ENCODE data around the gene IFT88. TPM values are rescaled to one million over a fixed set of nuclear protein-coding genes. Genes with fewer than 3 reads are reported as not detected.

The IFT88 gene
- total and polyA plus RNA-seq, 2 of the 4 experiments (the other 2 are of a cell fraction) = 5.5 to 8.6 TPM

GRCh38 chr13:20706661-20707060 is 139.7 kb downstream of the IFT88 start:
- CTCF ChIA-PET = no interaction called here
- TF ChIP-seq FOS (IDR thresholded peaks at IDR 0.05; ENCODE audit: low read depth, low read length) (no peak), SMC3 (IDR thresholded peaks at IDR 0.05; ENCODE audit: low read depth, low read length) (no peak), POLR2A (IDR thresholded peaks at IDR 0.05; ENCODE audit: low read depth, low read length) (no peak), NFE2L2 (IDR thresholded peaks at IDR 0.05; ENCODE audit: low read depth, low read length) (no peak), USF2 (IDR thresholded peaks at IDR 0.05; ENCODE audit: low read depth, low read length) (no peak), RAD21 (IDR thresholded peaks at IDR 0.05; ENCODE audit: low read length) (no peak), ELK1 (IDR thresholded peaks at IDR 0.05; ENCODE audit: borderline replicate concordance, low read depth, low read length) (no peak), MAFK (IDR thresholded peaks at IDR 0.05; ENCODE audit: low read depth, low read length) (no peak), RFX5 (IDR thresholded peaks at IDR 0.05; ENCODE audit: low read depth, low read length) (no peak), CTCF (conservative IDR thresholded peaks at IDR 0.05; ENCODE audit: low read depth, low read length) (no peak), MAZ (IDR thresholded peaks at IDR 0.05; ENCODE audit: borderline replicate concordance, low read depth, low read length) (no peak), MXI1 (IDR thresholded peaks at IDR 0.05; ENCODE audit: borderline replicate concordance, low read depth, low read length) (no peak)
- H3K18ac ChIP-seq (ENCODE audit: low read depth, low read length) = no peak overlapping the region
- POLR2A ChIA-PET (ENCODE audit: unreplicated experiment) = no interaction called here
- H3K56ac ChIP-seq (ENCODE audit: extremely low read depth, insufficient read depth, low read length) = no peak overlapping the region
- H4K5ac ChIP-seq (ENCODE audit: low read depth, low read length) = no peak overlapping the region
- 58% methylated on average over 2 of the region's 5 CpGs; no CpG with 5 or more reads in 1 of the 2 experiments for WGBS, 2 experiments (ENCODE audit: extremely low coverage in 2 of 2, insufficient read length in 1 of 2)
- H4K8ac ChIP-seq (ENCODE audit: low read depth in 2 of 2, low read length in 2 of 2) = no peak overlapping the region
- H3K23ac ChIP-seq (ENCODE audit: low read depth, low read length) = no peak overlapping the region
- no peaks in the 10 kb centered on the region for H3K9me3 ChIP-seq (ENCODE audit: control insufficient read depth, insufficient read depth, low read length)
- H2BK15ac ChIP-seq (ENCODE audit: low read depth, low read length) = no peak overlapping the region
- H3K9me1 ChIP-seq (ENCODE audit: insufficient read depth, low read length) = 0 out of 2 replicates have a peak, but pooled peaks cover 4% of the 10 kb centered on the region
- no peak for ATAC-seq (ENCODE audit: low read depth)
- 0 out of 4 replicates have a peak, but pooled peaks cover 0 to 5% of the 10 kb centered on the region in 2 experiments for H3K79me1 ChIP-seq (ENCODE audit: low read depth in 1 of 2, low read length in 2 of 2)
- no peaks in the 10 kb centered on the region for H3K36me3 ChIP-seq (ENCODE audit: control insufficient read depth, insufficient read depth, low read length)
- no peak overlapping the region for H2AFZ ChIP-seq (replicated peaks; ENCODE audit: low read length, poor library complexity)
- H3K14ac ChIP-seq (replicated peaks; ENCODE audit: low read depth, low read length) = no peak overlapping the region
- no peak overlapping the region for H3K27ac ChIP-seq (ENCODE audit: insufficient read depth, low read length)
- peaks cover 2% of the 10 kb centered on the region for H3K27me3 ChIP-seq (ENCODE audit: control insufficient read depth, insufficient read depth, low read length)
- no peak overlapping the region for H3K9ac ChIP-seq (ENCODE audit: low read depth, low read length)
- no TSS peak for BruUV-seq (replicated peaks)
- no peak overlapping the region for H2AK9ac ChIP-seq (replicated peaks; ENCODE audit: low read depth, low read length, poor library complexity)
- H2BK20ac ChIP-seq (ENCODE audit: low read depth, low read length) = no peak overlapping the region
- H2AK5ac ChIP-seq (ENCODE audit: low read depth, low read length) = no peak overlapping the region; the same call in 1 of the 2 replicates
- no peak overlapping the region for H3K4ac ChIP-seq (ENCODE audit: low read depth, low read length)
- no peak overlapping the region for H2BK5ac ChIP-seq (ENCODE audit: low read depth, low read length, poor library complexity, severe bottlenecking)
- no peak for DNase-seq
- intact Hi-C loops (cut with micrococcal nuclease) = no loop called here
- H3K4me2 ChIP-seq (ENCODE audit: low read depth, low read length) = no peak overlapping the region
- no peaks in the 10 kb centered on the region for H4K20me1 ChIP-seq (ENCODE audit: insufficient read depth, low read length)
- H2BK120ac ChIP-seq (ENCODE audit: low read depth, low read length) = no peak overlapping the region
- no peak overlapping the region for H4K91ac ChIP-seq (ENCODE audit: insufficient read depth, low read depth, low read length)
- H3K4me1 ChIP-seq (ENCODE audit: control insufficient read depth, insufficient read depth, low read length) = peaks cover 2% of the 10 kb centered on the region; the same call in 1 of the 2 replicates
- H3K4me3 ChIP-seq (ENCODE audit: insufficient read depth, low read depth, low read length) = no peak overlapping the region
- dilution Hi-C loops (cut with HindIII; ENCODE audit: low sequenced_read_pairs, unreplicated experiment) = no loop called here
- in situ Hi-C loops (cut with MboI; ENCODE audit: low sequenced_read_pairs) = loop anchor here (5.0 to 25.0 kb wide), 3 partner anchors 121 to 519 kb away; partner anchors contain the start of gene GJB2

Data from IMR-90 (cell line).